Effector memory CD8-positive, alpha-beta T cell (primary cell): ENCODE data around the gene LARGE1.

Experiments used
- ATAC-seq: fragments of 150-1000 bp; cut with Tn5 transposase; replicated peaks from 2 replicates; pipeline ENCODE4 v1.10.0; 2021; ENCODE audit warnings: mild to moderate bottlenecking, moderate library complexity
- DNase-seq, 3 experiments: peaks; one replicate each; pipeline ENCODE4 v3.0.0; 2021
- H3K27ac Mint-ChIP-seq, 2 donors: one replicate each; pipeline ENCODE4 v1.8.0; 2022; ENCODE audit warnings: mild to moderate bottlenecking in 2 of 2, mixed read lengths in 2 of 2, moderate library complexity in 2 of 2
- H3K27me3 Mint-ChIP-seq, 2 donors: one replicate each; pipeline ENCODE4 v1.8.0; 2022; ENCODE audit warnings: mixed read lengths in 2 of 2
- H3K36me3 Mint-ChIP-seq: one replicate; pipeline ENCODE4 v1.8.0; 2022; ENCODE audit warnings: mild to moderate bottlenecking, moderate library complexity, mixed read lengths; ENCODE audit not compliant: insufficient read depth
- H3K4me1 Mint-ChIP-seq, 2 donors: one replicate each; pipeline ENCODE4 v1.8.0; 2022; ENCODE audit warnings: low read depth in 2 of 2, mixed read lengths in 2 of 2
- H3K4me3 Mint-ChIP-seq, 2 donors: one replicate each; pipeline ENCODE4 v1.8.0; 2022; ENCODE audit warnings: mild to moderate bottlenecking in 2 of 2, mixed read lengths in 2 of 2, moderate library complexity in 2 of 2
- H3K9me3 Mint-ChIP-seq, 2 donors: one replicate each; pipeline ENCODE4 v1.8.0; 2022; ENCODE audit warnings: mixed read lengths in 2 of 2

The LARGE1 gene

DNA sequence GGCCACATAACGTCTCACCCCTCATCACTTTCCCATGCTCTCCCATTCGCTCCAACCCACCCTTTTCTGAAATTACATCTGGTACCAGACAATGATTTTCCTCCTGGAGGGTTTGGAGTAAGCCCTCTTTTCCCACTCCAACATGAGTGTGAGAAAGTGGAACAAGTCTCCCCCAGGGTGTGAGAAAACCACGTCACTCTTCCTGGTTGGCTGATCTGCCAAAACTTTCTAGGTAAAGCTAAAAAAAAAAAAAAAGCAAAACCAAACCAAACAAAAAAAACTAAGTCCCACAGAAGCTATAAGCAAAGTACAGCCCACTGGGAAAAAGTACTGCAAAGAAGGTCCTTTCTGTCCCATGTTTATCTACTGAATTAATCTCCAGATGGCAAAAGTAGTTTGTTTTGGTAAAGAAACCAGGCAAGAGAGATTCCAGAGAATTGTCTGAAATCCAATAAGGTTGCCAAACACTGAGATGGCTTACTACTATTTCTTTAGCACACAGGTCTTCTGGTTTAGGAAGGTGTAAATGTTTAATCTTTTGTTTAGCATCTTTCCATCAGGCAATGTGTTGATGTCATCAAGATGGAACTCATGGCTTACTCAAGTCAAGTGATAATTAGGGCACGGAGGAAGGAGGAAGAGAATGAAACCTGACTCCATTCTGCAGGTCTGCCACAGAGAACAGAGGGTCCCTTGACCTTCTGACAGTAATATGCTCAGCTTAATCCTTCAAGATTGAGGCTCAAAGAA is 395.6 kb downstream of the LARGE1 start:
- no peak for ATAC-seq
- no peaks in the 10 kb centered on the region for H3K27me3 Mint-ChIP-seq
- DNase-seq, result no peak
- H3K36me3 Mint-ChIP-seq, result no peaks in the 10 kb centered on the region
- peaks cover 4 to 6% of the 10 kb centered on the region in 2 donors for H3K9me3 Mint-ChIP-seq
- H3K4me1 Mint-ChIP-seq, result no peaks in the 10 kb centered on the region
- H3K27ac Mint-ChIP-seq, result no peak overlapping the region
- H3K4me3 Mint-ChIP-seq, result no peak overlapping the region

DNA sequence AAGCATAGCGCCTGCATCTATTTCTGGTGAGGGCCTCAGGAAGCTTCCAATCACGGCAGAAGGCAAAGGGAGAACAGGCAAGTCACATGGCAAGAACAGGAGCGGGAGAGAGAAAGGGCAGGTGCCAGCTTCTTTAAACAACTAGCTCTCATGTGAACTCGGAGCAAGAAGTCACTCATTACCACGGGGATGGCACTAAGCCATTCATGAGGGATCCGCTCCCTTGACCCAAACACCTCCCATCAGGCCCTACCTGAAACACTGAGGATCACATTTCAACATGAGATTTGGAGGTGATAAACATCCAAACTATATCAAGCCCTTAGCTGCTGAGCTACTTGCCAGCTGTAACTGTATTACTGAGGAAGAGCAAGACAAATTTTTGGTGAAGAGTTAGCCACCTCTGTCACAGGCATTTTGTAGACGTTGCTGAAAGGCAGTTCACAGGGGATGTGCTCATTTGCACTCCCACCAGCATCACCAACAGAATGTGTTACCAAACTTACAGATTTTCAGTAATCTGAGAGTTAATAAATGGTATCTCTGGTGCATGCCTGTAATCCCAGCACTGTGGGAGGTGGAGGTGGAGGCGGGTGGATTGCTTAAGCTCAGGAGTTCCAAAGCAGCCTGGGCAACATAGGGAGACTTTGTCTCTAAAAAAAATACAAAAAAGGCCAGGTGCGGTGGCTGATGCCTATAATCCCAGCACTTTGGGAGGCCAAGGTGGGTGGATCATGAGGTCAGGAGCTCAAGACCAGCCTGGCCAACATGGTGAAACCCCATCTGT is 398.2 kb downstream of the LARGE1 start:
- no peaks in the 10 kb centered on the region for H3K4me1 Mint-ChIP-seq

DNA sequence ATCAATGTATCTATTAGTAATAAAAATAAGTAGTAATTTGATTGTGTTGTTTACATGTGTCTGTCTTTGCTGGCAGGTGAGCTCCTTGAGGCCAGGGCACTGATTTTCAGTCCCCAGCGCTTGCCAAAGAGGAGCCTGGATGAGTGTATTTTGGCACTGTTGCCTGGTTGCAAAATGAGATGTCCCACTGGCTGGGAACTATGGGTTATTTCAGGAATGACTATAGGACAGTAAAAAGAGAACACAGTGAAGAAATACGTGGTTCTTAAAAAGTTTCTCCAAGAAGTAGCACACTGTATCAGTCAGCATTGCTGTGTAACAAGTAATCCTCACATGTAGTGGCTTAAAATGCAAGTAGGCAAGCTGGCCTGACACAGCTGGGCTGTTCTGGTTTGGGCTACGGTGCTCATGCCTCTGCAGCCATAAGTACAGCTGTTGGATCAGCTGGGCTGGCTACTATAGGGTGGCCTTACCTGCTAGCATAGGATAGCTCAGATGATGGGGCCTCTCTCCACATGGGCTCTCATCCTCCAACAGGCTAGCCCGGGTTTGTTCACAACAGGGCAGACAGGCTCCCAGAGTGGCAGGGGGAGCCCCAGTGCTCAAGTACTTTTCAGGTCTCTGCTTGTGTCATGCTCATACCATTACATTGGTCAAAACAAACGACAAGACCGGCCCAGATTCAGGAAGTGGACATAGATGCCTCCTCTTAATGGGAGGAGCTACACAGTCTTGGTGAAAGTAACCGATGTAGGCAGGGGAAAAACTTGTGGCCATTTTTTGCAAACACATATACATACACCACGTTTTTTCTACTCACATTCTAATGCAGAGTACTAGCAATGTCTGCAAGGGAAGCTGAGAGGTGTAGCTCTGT is 399.1 kb downstream of the LARGE1 start:
- DNase-seq (no peak), ATAC-seq (no peak)
- Mint-ChIP-seq H3K4me1 (no peaks in the 10 kb centered on the region), H3K27ac (no peak overlapping the region), H3K27me3 (no peaks in the 10 kb centered on the region), H3K36me3 (no peaks in the 10 kb centered on the region), H3K9me3 (peaks cover 0 to 6% of the 10 kb centered on the region in 2 donors), H3K4me3 (no peak overlapping the region)

More for the DNA sequence above, 398.2 kb downstream of the LARGE1 start:
- peaks cover 0 to 6% of the 10 kb centered on the region in 2 donors for H3K9me3 Mint-ChIP-seq
- DNase-seq (no peak), ATAC-seq (no peak)
- no peaks in the 10 kb centered on the region for H3K36me3 Mint-ChIP-seq
- no peaks in the 10 kb centered on the region for H3K27me3 Mint-ChIP-seq
- H3K27ac Mint-ChIP-seq, result no peak overlapping the region
- no peak overlapping the region for H3K4me3 Mint-ChIP-seq

DNA sequence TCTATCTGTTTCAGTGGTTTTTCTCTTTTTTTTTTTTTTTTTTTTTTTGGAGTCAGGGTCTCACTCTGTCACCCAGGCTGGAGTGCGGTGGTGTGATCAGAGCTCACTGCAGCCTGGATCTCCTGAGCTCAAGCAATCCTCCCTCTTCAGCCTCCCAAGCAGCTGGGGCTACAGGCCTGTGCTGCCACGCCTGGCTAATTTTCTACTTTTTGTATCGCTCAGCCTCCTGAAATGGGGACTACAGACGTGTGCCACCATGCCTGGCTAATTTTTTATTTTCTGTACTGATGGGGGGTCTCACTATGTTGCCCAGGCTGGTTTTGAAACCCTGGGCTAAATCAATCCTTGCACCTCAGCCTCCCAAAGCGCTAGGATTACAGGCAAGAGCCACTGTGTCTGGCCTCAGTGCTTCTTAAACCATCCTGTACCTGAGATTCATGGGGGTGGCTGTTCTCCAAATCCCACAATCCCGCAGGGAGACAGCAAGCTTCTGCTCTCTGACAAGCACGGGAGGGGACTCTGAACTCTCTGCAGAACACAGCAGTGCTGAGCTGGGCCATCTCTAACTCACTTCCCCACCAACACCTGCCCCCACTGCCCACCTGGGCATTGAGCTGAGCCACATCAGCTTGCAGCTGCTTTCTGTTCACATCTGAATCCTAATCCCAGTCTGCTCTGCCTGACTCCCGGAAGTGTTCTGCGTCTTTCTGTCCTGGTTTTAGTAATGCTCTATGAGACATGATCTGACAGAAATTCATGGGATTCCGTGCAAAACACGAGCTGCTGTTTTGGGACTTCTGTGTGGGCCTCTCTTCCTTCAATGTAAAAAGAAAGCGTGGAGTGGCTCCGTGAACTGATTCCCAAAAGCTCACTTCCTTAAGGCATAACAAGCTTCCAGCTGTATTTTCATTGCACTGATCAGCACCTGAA is 400.0 kb downstream of the LARGE1 start:
- Mint-ChIP-seq H3K9me3 (peaks cover 0 to 6% of the 10 kb centered on the region in 2 donors), H3K4me1 (no peaks in the 10 kb centered on the region), H3K36me3 (no peaks in the 10 kb centered on the region), H3K27me3 (no peaks in the 10 kb centered on the region), H3K4me3 (no peak overlapping the region), H3K27ac (no peak overlapping the region)
- ATAC-seq, result no peak
- DNase-seq, result no peak

DNA sequence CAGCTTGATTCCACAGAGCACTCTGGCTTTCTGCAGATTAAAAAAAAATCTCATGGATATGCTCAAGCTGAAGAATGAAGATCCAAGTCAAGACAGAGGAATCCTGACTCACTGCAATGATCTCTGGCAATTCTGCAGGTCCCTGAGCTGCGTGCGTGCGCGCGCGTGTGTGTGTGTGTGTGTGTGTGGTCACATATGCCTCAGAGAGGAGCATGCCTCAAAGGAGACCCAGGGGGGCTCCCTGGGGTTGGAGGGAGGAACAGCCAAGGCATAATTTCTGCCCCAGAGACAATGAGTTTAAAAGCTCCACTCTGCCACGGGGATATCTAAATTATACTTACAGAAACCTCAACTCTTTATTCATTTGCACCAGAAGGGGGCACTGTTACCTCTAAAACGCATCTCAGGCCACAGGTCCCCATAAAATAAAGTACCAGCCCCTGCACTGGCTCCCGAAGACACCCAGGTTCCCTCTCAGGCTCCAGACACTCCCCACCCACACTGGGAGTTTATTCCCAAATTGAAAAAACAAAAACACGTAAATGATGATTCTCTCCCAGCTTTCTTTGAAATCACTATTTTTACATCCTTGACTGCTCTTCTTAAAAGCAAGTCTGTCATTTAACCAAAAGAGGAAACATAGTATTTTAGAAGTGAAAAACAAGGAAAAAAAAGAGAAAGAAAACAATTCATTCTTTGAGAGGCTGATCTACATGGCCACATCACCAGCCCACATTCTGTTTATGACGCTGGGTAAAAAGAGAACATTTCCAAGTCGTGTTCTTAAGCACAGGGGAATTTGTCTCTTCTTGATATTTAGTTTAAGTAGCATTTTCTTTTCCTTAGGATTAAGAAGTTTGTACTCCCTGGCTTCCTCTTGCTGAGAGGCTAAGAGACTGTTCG is 401.0 kb downstream of the LARGE1 start:
- no peak for ATAC-seq
- no peak for DNase-seq
- Mint-ChIP-seq H3K4me3 (no peak overlapping the region), H3K36me3 (no peaks in the 10 kb centered on the region), H3K27ac (no peak overlapping the region), H3K4me1 (no peaks in the 10 kb centered on the region), H3K27me3 (no peaks in the 10 kb centered on the region), H3K9me3 (peaks cover 0 to 6% of the 10 kb centered on the region in 2 donors)

DNA sequence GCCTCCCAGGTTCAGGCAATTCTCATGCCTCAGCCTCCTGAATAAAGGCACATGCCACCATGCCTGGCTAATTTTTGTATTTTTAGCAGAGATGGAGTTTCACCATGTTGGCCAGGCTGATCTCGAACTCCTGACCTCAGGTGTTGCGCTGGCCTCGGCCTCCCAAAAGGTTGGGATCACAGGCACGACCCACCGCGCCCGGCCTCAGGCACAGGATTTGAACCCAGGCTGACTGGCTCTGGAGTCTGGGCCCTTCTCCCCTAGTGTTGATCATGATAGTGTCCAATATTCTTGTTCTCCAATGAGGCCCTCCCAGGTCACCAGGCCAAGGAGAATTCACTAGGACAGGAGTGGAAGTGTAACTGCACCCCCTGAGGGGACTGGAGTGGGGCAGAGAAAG is 401.9 kb downstream of the LARGE1 start:
- peaks cover 0 to 5% of the 10 kb centered on the region in 2 donors for H3K9me3 Mint-ChIP-seq
- H3K27ac Mint-ChIP-seq, result no peak overlapping the region
- no peaks in the 10 kb centered on the region for H3K27me3 Mint-ChIP-seq
- H3K4me1 Mint-ChIP-seq, result no peaks in the 10 kb centered on the region
- no peaks in the 10 kb centered on the region for H3K36me3 Mint-ChIP-seq
- DNase-seq, result no peak
- H3K4me3 Mint-ChIP-seq, result no peak overlapping the region
- no peak for ATAC-seq

DNA sequence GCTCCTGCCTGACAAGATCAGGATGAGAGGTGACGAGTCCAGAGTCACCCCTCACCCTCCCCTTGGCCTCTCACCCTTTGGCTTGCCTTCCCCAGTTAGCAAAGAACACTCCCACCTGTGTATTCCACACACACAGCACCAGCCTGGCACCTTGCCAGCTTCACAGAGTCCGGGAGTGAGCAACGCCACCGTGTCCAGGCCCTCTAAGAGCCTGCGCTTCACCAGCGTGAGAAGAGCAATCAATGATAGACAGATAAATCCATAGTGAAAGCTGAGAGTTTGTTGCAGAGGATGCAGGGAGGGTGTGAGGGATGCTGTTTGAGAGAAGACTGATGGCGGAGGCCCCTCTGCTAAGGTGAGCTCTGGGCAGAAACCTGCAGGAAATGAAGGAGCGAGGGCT is 404.5 kb downstream of the LARGE1 start:
- DNase-seq (no peak), ATAC-seq (no peak)
- Mint-ChIP-seq H3K4me3 (no peak overlapping the region), H3K27ac (no peak overlapping the region), H3K36me3 (no peaks in the 10 kb centered on the region), H3K4me1 (no peaks in the 10 kb centered on the region), H3K27me3 (no peaks in the 10 kb centered on the region), H3K9me3 (no peaks in the 10 kb centered on the region)

DNA sequence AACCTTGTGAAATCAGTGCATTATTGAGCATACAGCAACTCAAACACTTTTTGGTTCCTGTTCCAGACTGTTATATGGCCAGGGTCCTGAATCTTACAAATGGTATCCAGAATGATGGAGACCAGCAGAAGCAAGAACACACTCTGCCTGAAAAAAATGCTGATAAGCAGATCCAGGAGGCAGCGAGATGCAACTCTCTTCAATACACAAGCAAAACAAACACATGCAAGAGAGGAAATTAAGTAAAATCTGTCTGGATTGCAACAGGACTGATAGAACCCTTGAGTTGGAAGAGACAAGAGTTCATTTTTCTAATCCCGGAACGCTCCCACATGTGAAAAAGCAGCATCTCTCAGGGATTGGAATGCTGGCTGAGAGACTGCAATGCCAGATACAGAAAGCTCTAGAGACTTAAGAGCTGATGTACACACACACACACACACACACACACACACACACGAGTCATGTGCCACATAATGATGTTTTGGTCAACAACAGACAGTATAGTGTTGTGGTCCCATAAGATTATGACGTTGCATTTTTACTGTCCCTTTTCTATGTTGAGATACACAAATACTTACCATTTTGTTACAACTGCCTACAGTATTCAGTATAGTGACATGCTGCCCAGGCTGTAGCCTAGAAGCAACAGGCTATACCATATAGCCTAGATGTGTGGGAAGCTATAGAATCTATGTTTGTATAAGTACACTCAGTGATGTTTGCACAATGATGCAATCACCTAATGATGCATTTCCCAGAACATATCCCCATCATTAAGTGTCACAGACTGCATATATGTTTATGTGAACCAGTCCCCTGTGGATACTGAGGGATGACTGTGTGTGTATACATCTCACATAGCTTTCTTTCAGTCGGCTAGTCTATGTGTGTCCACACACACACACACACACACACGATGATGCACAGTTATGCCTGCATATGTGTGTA is 406.6 kb downstream of the LARGE1 start:
- no peak overlapping the region for H3K4me3 Mint-ChIP-seq
- H3K27me3 Mint-ChIP-seq, result no peaks in the 10 kb centered on the region
- no peak overlapping the region for H3K27ac Mint-ChIP-seq
- no peak for ATAC-seq
- no peaks in the 10 kb centered on the region for H3K4me1 Mint-ChIP-seq
- H3K9me3 Mint-ChIP-seq, result no peaks in the 10 kb centered on the region
- no peak for DNase-seq
- no peaks in the 10 kb centered on the region for H3K36me3 Mint-ChIP-seq

DNA sequence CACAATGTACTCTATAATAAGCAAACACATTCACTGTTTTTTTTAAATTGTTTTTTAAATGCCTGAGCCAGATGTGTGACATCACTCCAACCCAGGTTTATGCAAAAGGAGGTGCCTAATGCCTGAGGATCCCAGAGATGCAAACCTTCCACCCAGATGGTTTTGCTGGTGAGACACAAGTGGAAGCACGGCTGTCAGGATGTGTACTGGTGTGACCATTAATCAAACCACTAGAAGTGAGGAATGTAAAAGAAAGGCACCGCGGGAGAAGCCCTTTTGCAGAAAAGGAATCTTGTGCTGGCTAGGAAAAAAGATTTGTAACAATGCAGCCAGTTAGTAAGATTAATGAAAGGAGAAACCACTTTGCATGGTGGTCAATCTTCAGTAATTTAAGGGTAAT is 407.4 kb downstream of the LARGE1 start:
- no peaks in the 10 kb centered on the region for H3K27me3 Mint-ChIP-seq
- DNase-seq, result no peak
- no peak overlapping the region for H3K27ac Mint-ChIP-seq
- no peaks in the 10 kb centered on the region for H3K4me1 Mint-ChIP-seq
- H3K36me3 Mint-ChIP-seq, result no peaks in the 10 kb centered on the region
- H3K4me3 Mint-ChIP-seq, result no peak overlapping the region
- no peaks in the 10 kb centered on the region for H3K9me3 Mint-ChIP-seq
- no peak for ATAC-seq

DNA sequence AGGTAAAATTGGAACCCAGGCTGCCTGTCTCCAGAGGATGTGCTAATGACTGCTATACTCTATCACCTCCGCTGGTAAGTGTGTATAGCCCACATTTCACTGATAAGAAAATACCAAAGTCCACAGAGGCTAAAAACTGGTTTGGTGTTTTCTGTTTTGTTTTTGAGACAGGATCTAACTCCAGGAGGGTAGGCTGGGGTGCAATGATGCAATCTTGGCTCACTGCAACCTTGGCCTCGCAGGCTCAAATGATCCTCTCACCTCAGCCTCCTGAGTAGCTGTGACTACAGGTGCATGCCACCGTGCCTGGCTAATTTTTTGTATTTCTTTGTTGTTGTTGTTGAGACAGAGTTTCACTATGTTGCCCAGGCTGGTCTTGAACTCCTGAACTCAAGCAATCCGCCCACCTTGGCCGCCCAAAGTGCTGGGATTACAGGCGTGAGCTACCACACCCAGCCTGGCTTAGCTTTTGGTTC is 409.8 kb downstream of the LARGE1 start:
- no peak overlapping the region for H3K4me3 Mint-ChIP-seq

DNA sequence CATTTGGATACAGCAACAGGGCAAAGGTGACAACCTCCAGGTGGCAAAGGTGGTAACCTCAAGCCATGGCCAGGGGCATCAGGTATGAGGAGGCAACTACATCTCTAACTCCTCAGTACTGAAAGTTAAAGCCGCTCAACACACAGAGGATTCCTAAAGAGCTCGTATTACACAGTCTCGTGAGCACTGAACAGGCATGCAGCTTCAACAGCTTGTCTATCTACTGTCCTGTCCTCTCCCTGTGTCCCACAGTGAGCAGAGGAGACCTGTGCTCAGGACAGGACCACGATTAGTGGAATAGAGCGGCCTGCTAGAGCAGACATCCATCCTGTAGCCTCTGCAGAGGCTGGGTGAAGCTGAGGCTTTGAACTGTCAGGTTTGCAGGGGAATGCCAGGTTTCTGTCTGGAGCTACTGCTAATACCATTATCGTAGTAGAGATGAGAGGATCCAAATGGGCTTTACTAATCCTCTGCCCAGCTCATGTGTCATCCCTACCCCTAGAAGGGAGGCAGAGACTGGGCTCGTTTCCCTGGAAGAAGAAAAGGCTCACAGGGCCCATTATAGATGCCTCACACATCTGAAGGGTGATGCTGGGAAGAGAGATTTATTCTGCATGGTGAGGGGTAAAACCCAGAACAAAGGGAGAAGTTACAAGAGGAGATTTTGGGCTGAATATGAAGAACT is 415.2 kb downstream of the LARGE1 start:
- Mint-ChIP-seq H3K4me3 (no peak overlapping the region), H3K4me1 (no peaks in the 10 kb centered on the region), H3K27ac (no peak overlapping the region), H3K9me3 (peaks cover 5 to 8% of the 10 kb centered on the region in 2 donors), H3K36me3 (no peaks in the 10 kb centered on the region), H3K27me3 (no peaks in the 10 kb centered on the region)
- ATAC-seq (no peak), DNase-seq (no peak)

More for the DNA sequence above, 409.8 kb downstream of the LARGE1 start:
- H3K27ac Mint-ChIP-seq, result no peak overlapping the region
- no peaks in the 10 kb centered on the region for H3K27me3 Mint-ChIP-seq
- DNase-seq (no peak), ATAC-seq (no peak)
- no peaks in the 10 kb centered on the region for H3K4me1 Mint-ChIP-seq
- no peaks in the 10 kb centered on the region for H3K9me3 Mint-ChIP-seq
- no peaks in the 10 kb centered on the region for H3K36me3 Mint-ChIP-seq
